HEK293 (cell line): ENCODE data around the gene GOLGA6C.

Experiments
- CTCF ChIP-seq: fragments of 450-650 bp; formaldehyde crosslinking; IDR thresholded peaks from 2 replicates; pipeline ENCODE4 v1.5.1; 2016; ENCODE audit warnings: missing biosample characterization, missing genetic modification characterization
- ELK4 ChIP-seq: IDR thresholded peaks from 2 replicates; pipeline ENCODE4 v1.6.1; 2011; ENCODE audit warnings: mild to moderate bottlenecking, low read depth, low read length, borderline replicate concordance
- GFI1B ChIP-seq: fragments of 450-650 bp; formaldehyde crosslinking; IDR thresholded peaks from 2 replicates; pipeline ENCODE4 v1.5.1; 2016; ENCODE audit warnings: missing biosample characterization, missing genetic modification characterization
- KLF8 ChIP-seq: fragments of 450-650 bp; formaldehyde crosslinking; IDR thresholded peaks from 2 replicates; pipeline ENCODE4 v1.5.1; 2016; ENCODE audit warnings: missing biosample characterization, missing genetic modification characterization
- PBX3 ChIP-seq: sonication (generic); formaldehyde crosslinking; IDR thresholded peaks from 2 replicates; pipeline ENCODE4 v1.8.1; 2022; ENCODE audit warnings: mild to moderate bottlenecking, moderate library complexity, missing genetic modification reagents
- ZBTB26 ChIP-seq: fragments of 450-650 bp; formaldehyde crosslinking; optimal IDR thresholded peaks from 2 replicates; pipeline ENCODE3; 2016; ENCODE audit warnings: missing biosample characterization, mild to moderate bottlenecking, missing genetic modification characterization
- ZNF10 ChIP-seq: fragments of 450-650 bp; formaldehyde crosslinking; IDR thresholded peaks from 2 replicates; pipeline ENCODE4 v1.5.1; 2017; ENCODE audit warnings: missing biosample characterization, missing genetic modification characterization
- ZNF121 ChIP-seq: fragments of 450-650 bp; formaldehyde crosslinking; IDR thresholded peaks from 2 replicates; pipeline ENCODE4 v1.5.1; 2016; ENCODE audit warnings: missing biosample characterization, missing genetic modification characterization
- ZNF423 ChIP-seq: fragments of 450-650 bp; formaldehyde crosslinking; IDR thresholded peaks from 2 replicates; pipeline ENCODE4 v1.5.1; 2016; ENCODE audit warnings: missing biosample characterization, missing genetic modification characterization
- ZNF544 ChIP-seq: fragments of 450-650 bp; formaldehyde crosslinking; IDR thresholded peaks from 2 replicates; pipeline ENCODE4 v1.5.0; 2017; ENCODE audit warnings: missing biosample characterization, missing genetic modification characterization

- TF ChIP-seq ZNF423 (tag by site-specific recombination) (no peak), CTCF (tag by site-specific recombination) (no peak), PBX3 (CRISPR knock-in tag) (no peak), ZBTB26 (no peak), ZNF121 (no peak), ELK4 (no peak), GFI1B (no peak), ZNF10 (tag by site-specific recombination) (no peak), KLF8 (no peak), ZNF544 (tag by site-specific recombination) (no peak)
Observed at GRCh38 chr15:75309711-75310110, 51.6 kb downstream of the GOLGA6C start.
